22Rv1 (cell line): ENCODE results near the gene OR4F16.
"Not testable (repeated sequence)": the region's sequence is repeated elsewhere in the genome, so short reads cannot be mapped to it uniquely, and the experiment has no call there.

Experiments
- H3K27ac ChIP-seq: fragments of 450-650 bp; 2 replicates; pipeline ENCODE4 v1.5.1; 2017

Gene OR4F16

GRCh38 chr1:686554-686953 is at the start of gene OR4F16:
Gene OR4F16 (minus strand): TSS chr1:686654. CDS start chr1:686654, 0 bp downstream.
- not testable (repeated sequence) for H3K27ac ChIP-seq

GRCh38 chr1:733649-734048 is 47.2 kb upstream of the OR4F16 start:
- not testable (repeated sequence) for H3K27ac ChIP-seq

- not testable (repeated sequence) for H3K27ac ChIP-seq
These were observed 40.6 kb upstream of the OR4F16 start for GRCh38 chr1:727040-727439.
